Activated CD4-positive, alpha-beta T cell treated with anti-CD3 and anti-CD28 coated beads for 24 hours (primary cell): ENCODE data around the gene CPNE4.

Experiments used
- DNase-seq, 2 donors: peaks; one replicate each; pipeline ENCODE4 v3.0.0-alpha.2; 2020; ENCODE audit warnings: low read depth in 2 of 2

CPNE4 gene

GRCh38 chr3:131699001-131699400 is 335.8 kb downstream of the CPNE4 start:
- DNase-seq, result no peak

- no peak for DNase-seq
Observed at GRCh38 chr3:131694376-131694775, 340.4 kb downstream of the CPNE4 start.

- DNase-seq, result no peak
Observed at GRCh38 chr3:131692356-131692755, 342.5 kb downstream of the CPNE4 start.

GRCh38 chr3:131690800-131691199 is 344.0 kb downstream of the CPNE4 start:
- no peak for DNase-seq

- DNase-seq, result no peak
Observed at GRCh38 chr3:131688370-131688769, 346.4 kb downstream of the CPNE4 start.

- no peak for DNase-seq
Observed at GRCh38 chr3:131669600-131669999, 365.2 kb downstream of the CPNE4 start.

- no peak for DNase-seq
Observed at GRCh38 chr3:131658771-131659170, 376.0 kb downstream of the CPNE4 start.

GRCh38 chr3:131658115-131658514 is 376.7 kb downstream of the CPNE4 start:
- no peak for DNase-seq

- DNase-seq, result no peak
Observed at GRCh38 chr3:131655070-131655690, 379.6 kb downstream of the CPNE4 start.

- DNase-seq, result no peak
Observed at GRCh38 chr3:131645638-131646037, 389.2 kb downstream of the CPNE4 start.

GRCh38 chr3:131636266-131636775 is 398.5 kb downstream of the CPNE4 start:
- DNase-seq, result no peak

GRCh38 chr3:131630807-131631206 is 404.0 kb downstream of the CPNE4 start:
- no peak for DNase-seq

GRCh38 chr3:131630097-131630496 is 404.7 kb downstream of the CPNE4 start:
- no peak for DNase-seq

GRCh38 chr3:131623431-131623830 is 411.4 kb downstream of the CPNE4 start:
- no peak for DNase-seq

GRCh38 chr3:131622726-131623125 is 412.1 kb downstream of the CPNE4 start:
- no peak for DNase-seq

GRCh38 chr3:131620977-131621376 is 413.8 kb downstream of the CPNE4 start:
- DNase-seq, result no peak

GRCh38 chr3:131619821-131620220 is 415.0 kb downstream of the CPNE4 start:
- no peak for DNase-seq

- DNase-seq, result no peak
Observed at GRCh38 chr3:131616719-131617118, 418.1 kb downstream of the CPNE4 start.

GRCh38 chr3:131612745-131613144 is 422.1 kb downstream of the CPNE4 start:
- no peak for DNase-seq

GRCh38 chr3:131610174-131610573 is 424.6 kb downstream of the CPNE4 start:
- no peak for DNase-seq

GRCh38 chr3:131608741-131609140 is 426.1 kb downstream of the CPNE4 start:
- DNase-seq, result no peak

GRCh38 chr3:131608296-131608695 is 426.5 kb downstream of the CPNE4 start:
- DNase-seq, result no peak

- DNase-seq, result no peak
Observed at GRCh38 chr3:131605916-131606315, 428.9 kb downstream of the CPNE4 start.
